Measurements from ENCODE around the gene CARD10. TPM values are rescaled to one million over a fixed set of nuclear protein-coding genes. Genes with fewer than 3 reads are reported as not detected.

The CARD10 gene
- total and polyA plus RNA-seq, 2 of the 13 experiments (the other 11 are each of a cell fraction or from before 2014, with no cell fraction given), result 35.2 to 55.8 TPM

- no peak for TF ChIP-seq ETS1 (CRISPR knock-in tag; IDR thresholded peaks at IDR 0.05)
- 0 out of 2 replicates have a peak, but pooled peaks have one; percentile 3 for TF ChIP-seq MED1 (CRISPR knock-in tag; IDR thresholded peaks at IDR 0.05)
- TF ChIP-seq RFX5 (IDR thresholded peaks at IDR 0.05; ENCODE audit: low read depth, low read length), result no peak
- no peak for TF ChIP-seq RFXAP (CRISPR knock-in tag; IDR thresholded peaks at IDR 0.05; ENCODE audit: borderline replicate concordance)
- TF ChIP-seq SOX13 (IDR thresholded peaks at IDR 0.05), result no peak
- peak in 1 of 2 experiments; percentile 69; a peak in 2 of 4 replicates for TF ChIP-seq SOX13 (CRISPR knock-in tag; conservative IDR thresholded peaks at IDR 0.05 in 1 of 2, IDR thresholded peaks at IDR 0.05 in 1 of 2)
- 0 out of 2 replicates have a peak, but pooled peaks have one; percentile 30 for TF ChIP-seq TRAFD1 (CRISPR knock-in tag; IDR thresholded peaks at IDR 0.05; ENCODE audit: borderline replicate concordance)
- TF ChIP-seq FLYWCH1 (CRISPR knock-in tag; IDR thresholded peaks at IDR 0.05), result no peak
- no peak for TF ChIP-seq ZNF382 (CRISPR knock-in tag; IDR thresholded peaks at IDR 0.05; ENCODE audit: borderline replicate concordance)
- TF ChIP-seq ZNF530 (CRISPR knock-in tag; IDR thresholded peaks at IDR 0.05; ENCODE audit: low read depth), result no peak
- TF ChIP-seq TCF12 (IDR thresholded peaks at IDR 0.05), result no peak
- no peak for TF ChIP-seq TCF12 (CRISPR knock-in tag; IDR thresholded peaks at IDR 0.05)
- peak; percentile 87 for TF ChIP-seq HNRNPL (IDR thresholded peaks at IDR 0.05; ENCODE audit: low read depth, low read length)
- TF ChIP-seq EEA1 (CRISPR knock-in tag; IDR thresholded peaks at IDR 0.05; ENCODE audit: borderline replicate concordance), result no peak
- TF ChIP-seq KLF13 (CRISPR knock-in tag; IDR thresholded peaks at IDR 0.05), result no peak
- TF ChIP-seq PRPF4 (IDR thresholded peaks at IDR 0.05; ENCODE audit: low read depth, low read length, poor library complexity, severe bottlenecking), result no peak
- no peak for TF ChIP-seq ZFP36L1 (CRISPR knock-in tag; IDR thresholded peaks at IDR 0.05)
- TF ChIP-seq HOXA9 (CRISPR knock-in tag; IDR thresholded peaks at IDR 0.05; ENCODE audit: borderline replicate concordance), result no peak
- no peak for TF ChIP-seq ZFY (CRISPR knock-in tag; IDR thresholded peaks at IDR 0.05)
- no peak for TF ChIP-seq GMEB2 (CRISPR knock-in tag; IDR thresholded peaks at IDR 0.05; ENCODE audit: low read depth)
- TF ChIP-seq THAP8 (CRISPR knock-in tag; IDR thresholded peaks at IDR 0.05; ENCODE audit: borderline replicate concordance), result no peak
- TF ChIP-seq HNRNPK (IDR thresholded peaks at IDR 0.05; ENCODE audit: low read depth, low read length, poor library complexity, severe bottlenecking), result no peak
- peak; percentile 57; the same call in 1 of the 2 replicates for TF ChIP-seq CERS6 (CRISPR knock-in tag; IDR thresholded peaks at IDR 0.05)
- TF ChIP-seq EP300 (IDR thresholded peaks at IDR 0.05; ENCODE audit: low read depth in 2 of 2, low read length in 2 of 2), result no peak
- TF ChIP-seq EP300 (CRISPR knock-in tag; IDR thresholded peaks at IDR 0.05; ENCODE audit: borderline replicate concordance), result no peak
- no peak for TF ChIP-seq ZNF205 (CRISPR knock-in tag; IDR thresholded peaks at IDR 0.05)
Measured at GRCh38 chr22:37521236-37521739, 2.1 kb upstream of the CARD10 start (continued).

Measured in HepG2 (cell line).